ENCODE measurements around the gene TMEM115.

The TMEM115 gene

DNA sequence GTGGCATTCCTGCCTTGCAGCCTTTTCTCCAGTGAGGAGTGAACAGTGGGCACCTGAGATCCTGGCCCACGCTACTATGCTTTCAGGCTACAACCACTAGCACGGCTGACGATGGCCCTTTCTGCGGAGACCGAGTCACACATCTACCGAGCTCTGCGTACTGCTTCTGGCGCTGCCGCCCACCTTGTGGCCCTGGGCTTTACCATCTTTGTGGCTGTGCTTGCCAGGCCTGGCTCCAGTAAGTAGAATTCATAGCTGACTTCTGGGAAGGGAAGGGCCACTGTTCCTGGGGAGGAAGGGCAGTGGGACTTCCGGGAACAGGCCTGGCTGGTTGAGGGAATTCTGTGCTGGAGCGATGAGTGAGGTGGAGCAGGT lies 8.0 kb downstream of the TMEM115 start:
- no peak for DNase-seq

DNA sequence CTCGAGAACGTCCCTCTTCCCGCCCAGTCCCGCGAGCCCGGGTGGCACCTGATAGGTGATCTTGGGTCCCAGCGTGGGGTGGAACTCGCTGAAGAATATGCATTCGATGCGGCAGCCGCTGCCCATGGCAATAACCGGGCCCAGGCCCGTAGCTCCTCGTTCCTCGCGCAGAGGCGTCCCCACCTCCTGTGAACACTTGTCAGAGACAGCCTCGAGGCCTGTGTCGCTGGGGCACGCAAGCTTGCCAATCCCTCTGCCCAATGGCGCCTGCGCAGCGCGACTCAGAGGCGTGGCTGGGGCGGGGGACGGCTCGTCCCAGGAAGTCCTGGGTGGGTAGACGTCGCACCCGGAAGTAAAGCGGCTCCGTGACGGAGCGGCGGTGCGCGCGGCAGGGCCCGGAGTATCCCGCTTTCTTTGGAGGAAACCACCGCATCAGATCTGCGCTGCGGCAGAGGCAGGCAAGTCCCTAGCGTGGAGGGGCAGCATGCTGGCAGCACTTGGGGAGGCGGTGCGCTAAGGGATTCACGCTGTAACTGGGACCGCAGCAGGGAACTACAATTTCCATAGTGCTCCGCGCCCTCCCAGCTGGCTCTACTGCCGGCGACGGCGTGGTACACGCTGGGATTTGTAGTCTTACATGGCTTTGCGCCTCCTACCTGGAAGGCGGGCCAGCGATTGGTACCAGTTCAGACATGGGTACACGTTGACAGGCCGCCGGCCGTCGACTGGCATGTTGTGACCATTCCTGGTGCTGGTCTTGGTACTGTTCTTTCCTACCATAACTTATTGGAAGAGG lies 8.6 kb downstream of the TMEM115 start, which contains the start of the genes CYB561D2 and NPRL2:
Gene CYB561D2, plus strand, starts transcription at position 336 of the 796 bp plus-strand sequence. CDS start 572 bp downstream, outside the sequence.
Gene NPRL2, minus strand, starts transcription at position 249 of the 796 bp plus-strand sequence. Its CDS starts 123 bp downstream, at position 126.
- DNase-seq: peak; percentile 87 to 96

DNA sequence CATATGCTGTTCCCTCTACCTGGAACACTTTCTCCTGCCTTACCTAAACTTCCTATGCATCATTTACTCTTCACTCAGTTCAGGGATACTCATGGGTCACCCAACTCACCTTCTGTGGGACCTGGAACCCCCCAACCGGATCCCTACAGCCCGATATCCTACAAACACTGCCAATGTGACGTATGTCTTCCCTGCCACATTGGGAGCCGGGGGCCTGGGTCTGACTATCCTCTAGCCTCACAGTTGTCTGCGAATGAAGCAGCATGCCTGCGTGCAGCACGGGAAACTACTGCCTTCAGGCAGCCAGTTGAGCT lies 9.2 kb downstream of the TMEM115 start:
- DNase-seq: no peak

DNA sequence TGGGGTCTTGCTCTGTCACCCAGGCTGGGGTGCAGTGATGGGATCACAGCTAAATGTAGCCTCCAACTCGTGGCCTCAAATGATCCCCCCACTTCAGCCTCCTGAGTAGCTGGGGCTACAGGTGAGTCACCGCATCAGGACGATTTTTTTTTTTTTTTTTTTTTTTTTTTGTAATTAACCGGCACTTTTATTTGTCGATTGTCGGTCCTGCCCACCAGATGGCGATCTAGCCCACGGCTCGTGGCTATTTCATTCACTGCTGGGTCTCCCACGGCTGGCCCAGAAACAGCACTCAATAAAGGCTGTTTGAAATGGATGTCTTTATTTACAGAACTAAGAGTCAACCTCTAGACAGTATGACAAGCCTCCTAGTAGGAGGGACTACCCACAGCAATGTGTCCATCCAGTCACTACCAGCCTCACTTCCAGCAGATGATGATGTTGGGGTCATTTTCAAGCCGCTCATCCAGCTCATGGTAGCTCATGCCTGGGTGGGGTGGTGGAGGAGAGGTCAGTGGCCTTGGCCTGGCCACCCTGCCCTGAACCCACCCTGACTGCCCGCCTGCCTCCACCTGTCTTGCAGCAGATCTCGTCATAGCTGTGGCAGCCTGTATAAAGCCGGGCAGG lies 12.0 kb downstream of the TMEM115 start:
- DNase-seq: peak; percentile 33 to 62

DNA sequence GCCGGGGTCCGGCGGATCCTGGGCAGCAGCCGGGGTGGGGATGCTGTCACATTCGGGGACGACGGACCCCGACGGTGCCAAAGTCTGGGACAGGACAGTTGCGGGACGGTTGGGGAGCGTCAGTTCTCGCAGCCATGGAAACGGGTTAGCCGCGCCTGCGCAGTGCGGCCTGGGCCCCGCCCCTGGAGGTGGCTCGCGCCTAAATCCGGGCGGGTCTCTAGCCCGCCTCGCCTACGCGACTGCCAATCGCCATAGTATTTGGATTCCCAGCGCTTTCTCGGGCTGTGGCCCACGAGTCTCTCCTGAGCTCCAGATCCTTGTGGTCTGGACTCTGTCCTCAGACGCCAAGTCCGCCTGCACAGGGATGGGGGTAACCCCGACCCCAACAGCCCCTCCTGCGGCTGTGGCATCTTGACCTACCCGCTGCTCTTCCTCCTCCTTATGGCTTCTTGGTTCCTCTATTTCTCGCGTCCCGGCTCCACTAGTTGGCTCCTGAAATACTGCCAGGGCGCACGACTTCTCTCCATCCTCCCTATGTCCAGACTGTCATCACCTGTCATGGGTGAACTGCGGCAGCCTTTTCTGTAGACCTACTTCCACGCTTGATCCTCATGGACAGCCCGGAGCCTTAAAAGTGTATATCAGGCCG lies 13.6 kb downstream of the TMEM115 start, which contains the start of gene ZMYND10:
Gene ZMYND10, minus strand, starts transcription at position 147 of the 649 bp plus-strand sequence. CDS start 153 bp downstream, outside the sequence.
- DNase-seq: peak; percentile 22 to 41

DNA sequence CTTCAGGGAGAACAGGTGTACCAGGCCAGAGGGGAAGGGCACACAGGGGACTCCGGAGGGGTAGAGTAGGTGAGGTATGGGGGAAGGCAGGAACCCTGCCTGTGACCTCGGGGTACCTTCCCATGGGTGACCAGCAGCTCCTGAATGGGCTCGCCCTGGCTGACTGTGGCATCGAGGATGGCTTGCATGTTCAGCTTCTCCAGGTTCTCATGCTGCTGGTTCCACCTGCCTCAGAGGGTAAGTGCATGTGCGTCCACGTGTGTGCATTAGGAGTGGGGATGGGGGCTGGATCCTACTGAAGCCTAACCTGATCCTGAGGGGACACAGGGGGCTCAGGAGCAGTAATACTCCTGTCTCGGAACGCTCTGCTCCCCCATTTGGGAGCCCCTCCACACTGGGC lies 14.3 kb downstream of the TMEM115 start:
- DNase-seq: no peak

DNA sequence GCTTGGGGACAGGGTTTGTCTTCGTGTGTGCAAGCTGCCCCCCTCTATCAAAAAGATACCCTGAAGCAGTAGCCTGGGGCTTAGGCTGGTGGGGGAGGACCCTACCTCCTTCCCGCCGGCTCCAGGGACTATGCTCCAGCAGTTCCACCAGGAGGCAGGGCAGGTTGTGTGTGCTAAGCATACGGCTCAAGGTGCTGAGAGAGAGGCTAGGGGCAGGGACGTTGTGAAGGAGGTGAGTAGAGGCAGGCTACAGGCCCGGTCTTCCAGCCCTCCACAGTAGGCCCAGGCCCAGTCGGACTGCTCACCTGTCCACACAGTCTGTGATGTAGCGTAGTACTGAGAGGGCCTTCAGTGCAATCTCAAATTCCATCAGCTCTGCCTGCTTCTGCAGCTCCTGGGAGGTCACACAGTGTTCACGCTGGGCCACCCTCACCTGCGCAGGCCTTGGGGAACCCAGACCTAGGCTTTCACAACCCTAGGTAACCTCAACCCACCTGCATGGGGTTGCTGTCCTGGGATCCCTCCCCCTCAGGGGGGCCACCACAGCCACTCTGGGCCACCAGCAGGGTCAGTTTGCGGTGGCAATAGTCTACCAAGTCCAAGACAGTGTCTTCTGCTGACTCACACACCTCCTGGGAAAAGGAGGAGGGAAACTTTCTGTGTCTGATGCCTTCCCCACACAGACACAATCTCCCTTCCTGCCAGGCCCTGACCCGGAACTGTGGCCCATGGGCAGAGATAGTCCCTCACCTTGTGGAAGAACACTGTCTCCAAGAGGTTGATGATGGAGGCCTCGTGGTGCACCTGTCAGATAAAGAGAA lies 16.3 kb downstream of the TMEM115 start:
- DNase-seq: no peak

DNA sequence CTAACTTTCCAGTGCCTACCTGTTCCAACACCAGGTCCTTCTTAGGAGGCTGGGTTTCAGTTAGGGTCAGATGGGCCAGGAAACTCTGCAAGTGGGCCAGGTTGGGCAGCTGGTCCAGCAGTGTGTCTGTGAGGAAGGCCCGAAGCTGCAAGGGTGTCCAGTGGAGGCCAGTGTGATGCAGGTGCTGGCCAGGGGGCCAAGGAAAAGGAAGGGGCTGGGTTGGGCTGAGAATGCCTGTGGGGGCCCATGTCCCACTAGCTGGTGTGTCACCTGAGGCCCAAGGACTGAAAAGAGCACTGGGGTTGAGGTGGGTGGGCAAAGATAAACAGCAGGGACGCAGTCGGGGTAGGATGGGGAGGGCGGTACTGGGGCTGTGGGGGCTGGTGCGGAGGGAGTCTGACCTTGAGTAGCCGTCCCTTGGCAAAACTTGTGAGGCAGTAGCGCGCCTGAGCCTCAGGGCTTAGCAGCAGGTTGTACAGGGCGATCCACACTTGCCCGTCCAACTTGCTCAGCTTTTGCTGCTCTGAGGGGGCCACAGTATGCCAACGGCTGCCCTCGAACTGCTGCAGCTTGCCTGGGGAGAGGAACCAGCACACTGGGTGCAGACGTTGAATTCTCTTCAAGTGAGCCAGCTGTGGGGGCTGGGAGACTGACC lies 17.2 kb downstream of the TMEM115 start:
- no peak for DNase-seq

DNA sequence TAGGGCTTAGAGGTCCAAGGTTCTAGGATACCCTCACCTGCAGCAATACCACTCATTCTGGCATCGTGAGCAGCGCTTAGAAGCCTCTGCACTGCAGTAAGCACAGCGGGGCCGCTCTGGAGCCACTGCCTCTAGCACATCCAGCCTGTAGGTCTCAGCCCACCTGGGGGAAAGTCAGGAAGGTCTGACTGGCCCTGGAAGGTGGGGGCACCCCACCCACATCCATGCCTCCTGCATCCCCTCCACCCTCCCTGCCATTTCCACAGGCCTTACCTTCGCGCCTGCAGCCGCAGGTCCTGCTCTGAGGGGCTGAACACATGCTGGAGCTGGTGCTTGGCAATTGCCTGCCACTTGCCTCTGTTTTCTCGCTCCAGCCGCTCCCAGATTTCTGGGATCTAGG lies 17.8 kb downstream of the TMEM115 start:
- no peak for DNase-seq

DNA sequence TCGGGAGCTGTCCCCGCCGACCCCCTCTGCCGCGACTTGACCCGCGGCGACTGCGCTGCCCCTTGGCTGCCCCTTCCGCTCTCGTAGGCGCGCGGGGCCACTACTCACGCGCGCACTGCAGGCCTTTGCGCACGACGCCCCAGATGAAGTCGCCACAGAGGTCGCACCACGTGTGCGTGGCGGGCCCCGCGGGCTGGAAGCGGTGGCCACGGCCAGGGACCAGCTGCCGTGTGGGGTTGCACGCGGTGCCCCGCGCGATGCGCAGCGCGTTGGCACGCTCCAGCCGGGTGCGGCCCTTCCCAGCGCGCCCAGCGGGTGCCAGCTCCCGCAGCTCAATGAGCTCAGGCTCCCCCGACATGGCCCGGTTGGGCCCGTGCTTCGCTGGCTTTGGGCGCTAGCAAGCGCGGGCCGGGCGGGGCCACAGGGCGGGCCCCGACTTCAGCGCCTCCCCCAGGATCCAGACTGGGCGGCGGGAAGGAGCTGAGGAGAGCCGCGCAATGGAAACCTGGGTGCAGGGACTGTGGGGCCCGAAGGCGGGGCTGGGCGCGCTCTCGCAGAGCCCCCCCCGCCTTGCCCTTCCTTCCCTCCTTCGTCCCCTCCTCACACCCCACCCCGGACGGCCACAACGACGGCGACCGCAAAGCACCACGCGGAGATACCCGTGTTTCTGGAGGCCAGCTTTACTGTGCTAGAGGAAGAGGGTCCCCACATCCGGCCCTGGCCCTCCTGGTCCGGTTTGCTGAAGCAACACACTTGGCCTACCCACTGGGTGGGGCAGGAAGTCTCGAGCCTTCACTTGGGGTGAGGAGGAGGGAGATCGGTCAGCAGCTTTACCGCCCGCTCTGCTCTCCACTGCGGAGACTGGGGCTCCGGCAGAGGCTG lies 18.6 kb downstream of the TMEM115 start, which contains the start of gene RASSF1:
Gene RASSF1, minus strand, starts transcription at position 389 of the 882 bp plus-strand sequence. Its CDS starts 31 bp downstream, at position 358.
- peak; percentile 12 to 60 for DNase-seq

DNA sequence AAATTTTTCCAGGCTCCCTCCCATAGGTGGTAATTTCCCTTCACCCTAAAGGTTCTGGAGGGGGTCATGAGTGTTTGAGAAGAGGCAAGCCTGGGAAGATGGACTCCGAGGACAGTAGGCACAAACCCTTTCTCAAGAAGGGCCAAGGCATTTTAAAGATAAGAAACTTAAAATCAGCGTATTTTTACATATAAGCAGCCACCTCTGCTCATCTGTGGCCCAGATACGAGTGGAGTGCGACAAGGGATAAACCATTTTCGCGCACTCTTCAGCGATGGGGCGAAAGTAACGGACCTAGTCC lies 19.2 kb downstream of the TMEM115 start:
- DNase-seq: no peak

DNA sequence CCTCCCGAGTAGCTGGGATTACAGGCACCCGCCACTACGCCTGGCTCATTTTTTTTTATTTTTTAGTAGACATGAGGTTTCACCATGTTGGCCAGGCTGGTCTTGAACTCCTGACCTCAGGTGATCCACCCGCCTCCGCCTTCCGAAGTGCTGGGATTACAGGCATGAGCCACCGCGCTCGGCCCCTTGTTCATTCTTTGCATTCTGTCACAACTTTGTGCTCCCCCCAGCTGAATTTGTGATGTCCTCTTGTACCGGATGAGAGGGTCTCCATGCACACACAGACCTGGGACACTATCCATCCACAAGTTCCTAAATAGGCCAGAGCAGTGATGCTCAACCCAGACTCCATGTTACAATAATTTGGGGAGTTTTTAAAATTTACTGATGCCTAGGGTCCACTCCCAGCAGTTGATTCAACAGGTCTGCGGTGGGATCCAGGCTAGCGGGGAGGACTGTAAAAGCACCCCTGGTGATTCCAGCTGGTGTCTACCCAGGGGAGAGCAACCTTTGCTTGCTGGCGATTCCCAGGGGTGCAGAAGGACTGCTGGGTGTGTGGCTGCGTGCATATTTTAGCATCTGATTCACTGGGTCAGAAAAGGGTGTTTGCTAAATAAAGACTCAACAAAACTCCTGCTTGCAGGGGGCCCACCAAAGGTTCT lies 19.7 kb downstream of the TMEM115 start:
- no peak for DNase-seq

DNA sequence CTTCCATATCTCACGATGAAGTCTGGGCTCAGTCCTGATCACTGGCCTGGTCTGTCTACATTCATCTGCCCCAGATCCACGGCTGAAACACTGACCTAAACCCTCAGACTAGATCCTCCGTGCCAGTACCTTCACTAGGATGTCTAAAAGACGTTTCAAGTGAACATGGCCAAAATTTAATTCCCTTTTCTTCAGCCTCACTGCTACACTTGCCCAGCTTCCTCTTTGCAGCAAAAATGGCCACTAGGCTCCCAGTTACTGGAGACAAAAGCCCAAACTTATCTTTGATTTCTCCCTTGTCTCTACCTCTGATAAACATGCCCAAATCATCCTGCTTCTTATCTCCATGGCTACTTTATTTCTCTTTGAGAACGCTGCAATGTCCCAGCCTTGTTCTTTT lies 20.4 kb downstream of the TMEM115 start:
- peak in 1 of 2 donors; percentile 31 for DNase-seq

DNA sequence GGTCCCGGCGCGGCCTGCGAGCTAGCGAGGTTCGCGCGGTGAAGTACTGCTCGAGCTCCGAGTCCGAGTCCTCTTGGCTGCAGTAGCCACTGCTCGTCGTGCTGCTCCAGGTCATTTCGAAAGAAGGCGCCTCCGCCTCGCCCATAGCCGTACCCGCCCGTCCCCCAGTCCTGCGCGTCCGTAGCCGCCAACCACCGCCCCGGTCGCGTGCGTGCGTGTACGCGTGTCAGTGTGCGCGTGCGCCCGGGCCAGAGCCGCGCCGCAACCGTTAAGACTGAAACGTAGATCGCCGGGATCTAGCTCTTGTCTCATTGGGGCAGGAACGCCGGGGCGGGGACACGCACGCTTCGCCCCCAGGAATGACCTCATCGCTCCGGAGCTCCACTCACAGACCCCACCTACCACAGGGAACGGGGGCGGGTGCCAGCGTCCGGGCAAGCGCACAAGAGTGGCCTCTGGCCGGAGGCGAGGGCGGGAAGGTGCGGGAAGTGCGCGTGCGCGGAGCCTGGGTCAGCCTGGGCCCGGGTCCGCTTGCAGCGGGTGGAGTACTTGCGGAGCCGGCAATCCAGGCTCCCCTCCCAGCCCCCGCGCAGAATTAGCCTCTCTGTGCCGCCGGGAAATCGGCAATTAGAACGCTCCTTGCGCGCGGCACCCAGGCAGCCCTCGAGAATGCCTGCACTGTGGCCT lies 22.0 kb downstream of the TMEM115 start:
- DNase-seq: peak; percentile 83 to 95

DNA sequence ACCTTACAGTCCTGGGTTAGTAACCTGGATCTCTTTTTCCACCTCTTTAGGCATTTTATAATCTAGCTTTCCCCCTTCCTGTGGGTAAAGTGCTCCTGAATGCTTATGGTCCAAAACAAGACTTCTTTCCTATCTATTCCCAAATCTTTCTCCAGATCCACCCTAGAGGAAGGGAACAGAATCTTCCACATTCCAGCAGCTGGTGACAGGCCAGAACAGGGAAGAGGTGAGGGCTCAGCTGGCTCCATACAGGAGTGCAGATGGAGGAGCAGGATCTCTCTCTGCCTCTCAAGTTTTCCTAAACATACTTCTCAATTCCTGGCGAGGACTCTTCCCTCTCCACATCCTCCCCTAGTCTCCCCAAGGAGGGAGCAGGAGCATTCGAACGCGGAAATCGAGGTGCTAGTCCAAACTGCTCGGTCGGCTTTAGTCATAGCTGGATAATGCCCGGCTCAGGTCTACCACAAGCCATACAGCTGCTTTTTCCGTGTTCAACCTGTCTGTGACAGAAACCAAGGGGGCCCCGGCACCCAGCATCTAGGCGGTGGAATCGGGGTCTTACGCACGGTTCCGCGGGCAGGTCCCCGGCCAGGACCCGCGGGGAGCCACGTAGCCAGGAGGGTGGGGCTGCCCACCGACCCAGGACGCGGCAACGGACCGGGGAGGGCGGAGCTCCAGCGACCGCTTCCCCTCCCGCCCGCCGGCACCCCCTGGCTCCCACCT lies 22.7 kb downstream of the TMEM115 start:
- no peak for DNase-seq

DNA sequence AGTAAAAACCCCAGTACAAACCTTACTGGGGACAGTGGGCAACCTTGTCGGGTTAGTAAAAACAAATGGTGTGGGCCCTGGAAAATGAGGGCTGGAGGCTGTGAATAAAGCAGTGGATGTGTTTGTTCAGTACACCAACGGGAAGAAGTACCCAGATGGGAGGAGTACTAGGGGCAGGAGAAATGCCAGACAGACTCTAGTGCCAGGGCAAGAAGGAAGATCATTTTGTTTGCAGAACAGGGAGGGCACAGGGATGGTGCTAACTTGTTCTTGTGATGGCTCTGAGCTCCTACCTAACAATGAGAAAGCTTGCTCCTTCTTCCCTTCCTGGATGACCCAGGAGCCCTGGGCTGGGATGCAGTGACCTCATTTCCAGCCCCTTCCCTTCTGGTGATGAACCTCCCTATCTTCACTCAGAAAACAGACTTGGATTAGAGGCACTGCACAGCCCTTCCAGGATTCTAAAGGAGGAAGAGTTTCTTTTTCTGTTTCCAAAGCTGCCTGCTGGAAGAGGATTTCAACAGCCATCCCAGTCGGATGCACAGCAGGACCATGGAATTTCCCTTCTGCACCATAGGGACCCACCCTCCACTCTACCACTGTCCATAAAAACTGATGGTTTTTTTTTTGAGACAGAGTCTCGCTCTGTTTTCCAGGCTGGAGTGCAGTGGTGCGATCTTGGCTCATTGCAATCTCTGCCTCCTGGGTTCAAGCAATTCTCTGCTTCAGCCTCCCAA lies 24.8 kb downstream of the TMEM115 start:
- DNase-seq: no peak

DNA sequence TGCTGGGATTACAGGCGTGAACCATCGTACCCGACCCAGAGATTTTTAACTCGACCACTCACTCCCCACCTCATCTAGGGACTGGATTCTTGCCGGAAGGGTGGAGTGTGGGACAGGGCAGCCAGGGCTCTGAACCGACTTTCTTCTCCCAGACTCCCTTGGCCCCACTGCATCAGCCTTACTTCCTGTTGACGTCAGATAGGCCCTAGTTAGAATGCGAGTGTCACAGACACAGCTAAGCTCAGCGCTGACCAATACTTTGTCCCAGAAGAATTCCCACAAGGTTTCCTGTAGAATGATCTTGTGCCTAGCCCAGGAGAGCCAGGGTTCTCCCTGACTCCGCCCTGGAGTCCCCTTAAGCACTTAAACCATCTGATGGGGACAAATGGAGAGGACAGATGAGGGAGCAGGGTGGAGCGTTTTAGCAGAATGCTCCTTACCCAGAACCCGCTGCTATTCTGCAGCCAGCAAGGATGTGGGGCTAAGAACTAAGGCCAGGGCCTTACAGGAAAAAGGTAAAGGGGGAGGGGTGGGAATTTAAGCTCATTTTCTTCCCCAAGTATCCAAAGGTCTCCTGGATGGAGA lies 25.5 kb downstream of the TMEM115 start:
- DNase-seq: no peak

DNA sequence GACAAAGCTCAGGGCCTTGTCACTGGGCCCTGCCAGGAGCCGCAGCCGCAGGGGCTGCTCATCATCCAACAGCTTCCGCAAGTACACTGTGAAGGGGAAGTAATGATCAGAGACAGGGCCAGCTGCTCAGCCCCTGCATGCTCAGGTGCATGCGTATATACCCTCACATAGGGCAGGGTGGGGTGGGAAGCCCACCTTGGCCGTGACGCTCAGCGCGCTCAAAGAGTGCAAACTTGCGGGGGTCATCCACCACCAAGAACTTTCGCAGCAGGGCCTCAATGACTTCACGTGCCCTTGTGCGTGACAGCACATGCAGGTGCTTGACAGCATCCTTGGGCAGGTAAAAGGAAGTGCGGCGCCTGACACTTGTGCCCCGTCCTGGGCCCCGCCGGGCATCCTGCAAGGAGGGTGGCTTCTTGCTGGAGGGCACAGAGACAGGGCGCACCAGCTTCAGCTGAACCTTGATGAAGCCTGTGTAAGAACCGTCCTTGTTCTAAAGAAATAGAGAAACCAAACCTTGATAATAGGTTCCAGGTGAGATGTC lies 27.9 kb downstream of the TMEM115 start:
- no peak for DNase-seq

All from bone marrow (tissue), 2 donors.